Coronary artery (tissue), 2 donors: Measurements from ENCODE around the gene KLHL7.

Experiments
- DNase-seq: peaks from one replicate; pipeline ENCODE4 v3.0.0-alpha.2; 2017; ENCODE audit warnings: low spot score
- H3K27ac ChIP-seq, 2 donors: fragments of 200-600 bp; sonication (generic); one replicate each; pipeline ENCODE4 v1.5.1; 2016 to 2019
- H3K4me3 ChIP-seq: fragments of 200-600 bp; sonication (generic); 2 replicates; pipeline ENCODE4 v1.5.1; 2016; ENCODE audit warnings: mild to moderate bottlenecking, moderate library complexity
- TF ChIP-seq, protein P1 (sequence below): fragments of 200-600 bp; sonication (generic); IDR thresholded peaks from one replicate; pipeline ENCODE4 v1.5.1; 2019; ENCODE audit warnings: antibody characterized with exemption

Gene KLHL7

DNA sequence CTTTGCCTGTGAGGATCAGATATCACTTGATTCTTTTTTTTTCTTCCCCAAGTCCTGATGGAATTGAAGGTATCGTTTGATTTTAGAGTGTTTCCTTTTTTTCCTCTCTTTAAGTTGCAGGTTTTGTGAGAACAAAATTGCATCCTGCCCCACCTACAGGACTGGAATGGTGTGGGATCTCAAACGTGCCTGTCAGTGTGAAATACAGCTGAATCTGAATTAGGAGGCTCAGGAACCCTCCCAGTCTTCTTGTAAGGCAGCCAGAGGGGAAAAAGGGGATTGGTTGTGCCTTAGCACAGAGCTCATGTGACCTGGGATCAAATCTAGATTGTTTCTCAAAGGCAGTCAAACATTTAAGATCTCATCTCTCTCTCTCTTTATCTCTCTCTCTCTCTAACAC lies 32.7 kb upstream of the KLHL7 start:
- TF ChIP-seq, protein P1, sequence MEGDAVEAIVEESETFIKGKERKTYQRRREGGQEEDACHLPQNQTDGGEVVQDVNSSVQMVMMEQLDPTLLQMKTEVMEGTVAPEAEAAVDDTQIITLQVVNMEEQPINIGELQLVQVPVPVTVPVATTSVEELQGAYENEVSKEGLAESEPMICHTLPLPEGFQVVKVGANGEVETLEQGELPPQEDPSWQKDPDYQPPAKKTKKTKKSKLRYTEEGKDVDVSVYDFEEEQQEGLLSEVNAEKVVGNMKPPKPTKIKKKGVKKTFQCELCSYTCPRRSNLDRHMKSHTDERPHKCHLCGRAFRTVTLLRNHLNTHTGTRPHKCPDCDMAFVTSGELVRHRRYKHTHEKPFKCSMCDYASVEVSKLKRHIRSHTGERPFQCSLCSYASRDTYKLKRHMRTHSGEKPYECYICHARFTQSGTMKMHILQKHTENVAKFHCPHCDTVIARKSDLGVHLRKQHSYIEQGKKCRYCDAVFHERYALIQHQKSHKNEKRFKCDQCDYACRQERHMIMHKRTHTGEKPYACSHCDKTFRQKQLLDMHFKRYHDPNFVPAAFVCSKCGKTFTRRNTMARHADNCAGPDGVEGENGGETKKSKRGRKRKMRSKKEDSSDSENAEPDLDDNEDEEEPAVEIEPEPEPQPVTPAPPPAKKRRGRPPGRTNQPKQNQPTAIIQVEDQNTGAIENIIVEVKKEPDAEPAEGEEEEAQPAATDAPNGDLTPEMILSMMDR: no peak
- peak overlapping the region; percentile 44 to 54 for H3K27ac ChIP-seq
- no peak for DNase-seq
- H3K4me3 ChIP-seq: no peak overlapping the region

DNA sequence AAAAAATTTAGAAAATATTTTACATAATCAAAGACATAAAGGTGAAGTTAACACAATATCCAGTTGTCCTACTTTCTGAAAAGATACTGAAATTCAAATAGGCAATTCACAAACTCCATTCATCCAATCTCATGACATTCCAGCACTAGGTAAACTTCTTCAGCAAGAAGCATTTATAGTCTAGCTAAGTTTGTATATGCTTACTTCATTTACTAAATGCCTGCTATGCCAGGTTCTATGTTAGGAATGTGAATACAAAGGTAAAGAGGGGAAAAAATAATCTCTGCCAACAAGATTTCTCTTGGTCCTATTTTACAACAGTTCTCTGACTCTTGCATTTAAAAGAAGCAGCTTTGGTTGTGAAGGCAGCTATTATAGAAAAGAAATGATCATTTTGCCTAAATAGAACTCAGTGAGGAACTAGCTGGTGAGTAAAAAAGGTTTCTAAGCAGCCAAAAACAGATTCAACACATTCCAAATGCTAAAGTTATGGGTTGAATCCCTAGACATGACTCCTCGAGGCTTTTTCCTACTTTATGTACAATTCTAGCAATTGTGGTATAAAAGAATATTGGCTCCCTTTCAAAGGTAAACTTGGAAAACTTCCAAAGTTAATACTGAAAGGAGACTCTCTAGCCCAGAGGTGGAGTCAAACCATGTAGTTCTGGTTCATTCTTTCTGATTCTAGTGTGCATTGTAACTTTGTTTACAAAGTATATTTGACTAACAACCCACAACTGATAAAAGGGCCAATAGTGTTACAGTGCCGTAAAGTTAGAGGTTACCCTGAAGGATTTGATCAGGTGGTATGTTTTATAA lies 30.9 kb upstream of the KLHL7 start:
- DNase-seq: no peak
- TF ChIP-seq, protein P1: no peak
- no peak overlapping the region for H3K4me3 ChIP-seq
- peak overlapping the region in 1 of 2 donors; percentile 3 for H3K27ac ChIP-seq

DNA sequence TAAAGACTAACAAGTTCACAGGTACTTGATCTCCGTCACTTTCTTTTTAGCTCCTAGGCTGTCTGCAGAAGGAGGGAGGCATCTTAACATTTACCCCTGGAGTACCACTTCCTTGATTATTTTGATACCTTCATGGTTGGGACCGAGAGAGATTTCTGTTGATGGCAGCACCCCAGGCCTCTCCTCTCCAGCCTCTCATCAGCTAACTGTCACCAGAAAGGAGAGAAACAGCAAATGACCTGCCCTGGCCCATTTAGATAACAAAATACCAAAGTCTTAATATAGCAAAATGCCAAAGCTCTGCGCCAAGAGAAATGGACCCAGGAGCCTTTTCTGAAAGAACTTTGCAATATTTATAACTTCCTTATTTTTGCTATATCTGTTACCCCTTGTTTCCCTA lies 30.0 kb upstream of the KLHL7 start:
- Histone ChIP-seq H3K4me3 (no peak overlapping the region), H3K27ac (peak overlapping the region; percentile 27 to 58)
- TF ChIP-seq, protein P1: no peak
- no peak for DNase-seq

- TF ChIP-seq, protein P1: no peak
- peak overlapping the region; percentile 32 to 41 for H3K27ac ChIP-seq
- DNase-seq: no peak
- H3K4me3 ChIP-seq: no peak overlapping the region
Observed at GRCh38 chr7:23076772-23077171, 28.8 kb upstream of the KLHL7 start.

DNA sequence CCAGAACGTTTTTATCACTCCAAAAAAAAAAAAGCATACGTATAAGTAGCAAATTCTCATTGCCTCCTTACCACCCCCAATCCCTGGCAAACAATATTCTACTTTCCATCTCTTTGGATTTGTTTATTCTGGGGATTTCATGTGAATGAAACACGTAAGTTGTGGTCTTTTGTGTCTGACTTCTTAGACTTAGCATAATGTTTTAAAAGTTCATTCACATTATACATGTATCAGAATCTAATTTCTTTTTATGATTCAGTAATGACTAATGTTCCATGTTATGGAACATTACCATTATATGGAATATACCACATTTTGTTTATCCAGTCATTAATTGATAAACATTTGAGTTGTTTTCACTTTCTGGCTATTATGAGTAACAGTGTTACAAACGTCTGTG lies 12.5 kb upstream of the KLHL7 start:
- TF ChIP-seq, protein P1: no peak
- no peak overlapping the region for H3K27ac ChIP-seq
- DNase-seq: no peak
- no peak overlapping the region for H3K4me3 ChIP-seq

DNA sequence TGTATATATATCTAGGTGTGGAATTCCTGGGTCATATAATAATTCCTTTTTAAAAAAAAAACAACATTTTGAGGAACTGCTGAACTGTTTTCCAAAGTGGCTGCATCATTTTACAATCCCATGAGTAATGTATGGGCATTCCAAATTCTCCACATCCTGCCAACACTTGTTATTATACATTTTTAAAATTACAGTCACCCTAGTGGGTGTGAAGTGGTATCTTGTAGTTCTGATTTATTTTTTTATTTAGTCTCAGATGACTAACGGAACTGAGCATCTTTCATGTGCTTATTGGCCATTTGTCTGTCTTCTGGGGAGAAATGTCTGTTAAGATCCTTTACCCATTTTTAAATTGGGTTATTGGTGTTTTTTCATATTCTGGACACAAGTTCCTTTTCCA lies 12.0 kb upstream of the KLHL7 start:
- DNase-seq: no peak
- TF ChIP-seq, protein P1: no peak
- Histone ChIP-seq H3K4me3 (no peak overlapping the region), H3K27ac (no peak overlapping the region)

DNA sequence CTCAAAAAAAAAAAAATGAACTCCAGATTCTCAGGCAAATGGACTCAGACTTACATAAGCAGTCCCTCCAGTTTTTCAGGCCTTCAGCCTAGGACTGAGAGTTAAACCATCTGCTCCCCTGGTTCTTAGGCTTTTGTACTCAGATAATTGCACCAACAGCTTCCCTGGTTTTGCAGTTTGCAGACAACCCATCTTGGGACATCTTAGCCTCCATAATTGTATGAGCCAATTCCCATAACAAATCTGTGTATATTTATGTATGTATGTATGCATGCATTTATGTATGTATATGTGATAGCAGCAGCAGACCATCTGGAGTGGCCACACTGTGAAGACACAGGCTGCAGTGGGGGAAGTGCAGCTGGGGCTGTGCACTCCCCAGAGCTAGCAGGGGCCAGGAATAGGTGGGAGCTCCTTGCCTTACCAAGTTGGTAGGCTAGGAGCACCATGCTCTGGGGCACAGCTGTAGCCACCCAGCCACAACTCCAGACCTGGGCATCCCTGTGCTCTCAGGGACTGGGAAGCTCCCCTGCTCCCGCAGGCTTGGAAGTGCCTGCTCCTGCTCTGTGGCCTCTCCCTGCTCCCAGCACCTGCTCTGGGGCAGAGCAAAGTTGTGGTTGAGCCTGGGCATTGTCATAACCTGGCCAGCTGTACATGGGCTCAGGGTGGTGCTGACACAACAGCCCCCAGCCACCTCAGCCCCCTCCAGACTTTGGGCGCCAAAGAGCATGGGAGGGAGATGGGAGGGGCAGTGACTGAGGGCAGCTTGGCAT lies 8.9 kb upstream of the KLHL7 start:
- DNase-seq: no peak
- Histone ChIP-seq H3K4me3 (no peak overlapping the region), H3K27ac (no peak overlapping the region)
- TF ChIP-seq, protein P1: no peak
